ENCODE data around the gene KCNIP3.

GRCh38 chr2:95316466-95317122 is 19.4 kb downstream of the KCNIP3 start:
- TF ChIP-seq CTCF (IDR thresholded peaks at IDR 0.05): no peak
- no peak for TF ChIP-seq EZH2 (IDR thresholded peaks at IDR 0.05; ENCODE audit: borderline replicate concordance, insufficient read depth, low read depth, low read length, poor library complexity, severe bottlenecking)

Data from B cell (primary cell).